ENCODE results near the gene ICA1.
A peak's percentile ranks its signal among the peaks of the same experiment; 100 is the strongest.
"Not testable (repeated sequence)": the region's sequence is repeated elsewhere in the genome, so short reads cannot be mapped to it uniquely, and the experiment has no call there.

ICA1 gene

DNA sequence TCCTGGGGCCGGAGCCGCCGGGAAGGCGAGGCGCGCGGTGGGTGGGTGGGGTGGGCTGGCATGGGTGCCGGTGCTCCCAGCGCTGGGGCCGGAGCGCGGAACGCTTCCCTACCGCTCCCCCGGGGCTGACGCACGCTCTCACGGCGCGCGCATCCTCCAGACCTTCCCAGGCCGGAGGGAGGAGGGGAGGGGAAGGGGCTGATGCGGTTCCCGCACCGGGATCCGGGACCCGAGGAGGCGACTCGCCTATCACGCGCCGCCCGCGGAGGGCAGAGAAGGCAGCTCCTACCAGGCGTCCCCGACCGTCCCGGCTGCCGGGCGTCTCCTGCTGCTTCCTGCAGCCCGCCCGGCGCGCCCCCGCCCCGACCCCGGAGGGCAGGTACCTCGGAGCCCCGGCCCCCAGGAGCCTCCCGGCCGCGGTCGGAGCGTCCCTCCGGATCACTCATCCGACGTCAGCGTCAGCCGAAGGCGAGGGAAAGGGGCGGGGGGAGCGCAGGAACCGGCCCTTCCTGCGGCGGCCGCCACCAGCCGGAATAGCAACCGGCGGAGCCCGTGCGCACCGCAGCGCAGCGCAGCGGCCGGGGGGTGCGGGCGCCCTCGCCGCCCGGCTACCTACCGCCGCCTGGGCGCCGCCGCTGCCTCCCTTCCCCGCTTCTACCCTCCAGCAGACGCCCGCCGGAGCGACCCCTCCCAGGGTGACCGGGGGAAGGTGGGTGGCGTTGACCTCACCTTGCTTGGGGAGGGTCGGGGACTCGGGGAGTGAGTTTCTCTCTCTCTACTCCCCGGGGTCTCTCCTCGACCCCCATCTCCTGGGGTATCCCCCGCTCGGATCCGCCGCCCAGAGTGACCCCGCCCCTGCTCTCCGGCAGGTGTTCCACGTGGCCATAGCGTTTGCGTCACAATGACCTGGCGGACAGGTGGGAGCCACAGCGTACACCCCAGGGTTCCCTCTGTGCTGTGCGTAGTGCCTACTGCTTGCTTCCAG is at the start of gene ICA1:
ICA1 (minus strand) TSS at position 457 of the 985 bp plus-strand sequence. CDS start 26,241 bp downstream, outside the sequence.
- peak; percentile 34 for DNase-seq

DNA sequence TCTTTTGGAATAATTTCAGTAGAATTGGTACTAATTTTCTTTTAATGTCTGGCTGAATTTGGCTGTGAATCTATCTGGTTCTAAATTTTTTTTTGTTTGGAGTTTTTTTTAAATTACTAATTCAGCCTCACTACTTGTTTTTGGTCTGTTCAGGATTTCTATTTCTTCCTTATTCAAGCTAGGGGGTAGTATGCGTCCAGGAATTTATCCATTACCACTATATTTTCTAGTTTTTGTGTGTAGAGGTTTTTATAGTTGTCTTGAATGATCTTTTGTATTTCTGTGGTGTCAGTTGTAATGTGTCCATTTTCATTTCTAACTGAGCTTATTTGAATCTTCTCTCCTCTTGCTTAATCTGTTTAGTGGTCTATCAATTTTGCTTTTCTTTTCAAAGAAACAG is 48.9 kb upstream of the ICA1 start:
- no peak for DNase-seq

DNA sequence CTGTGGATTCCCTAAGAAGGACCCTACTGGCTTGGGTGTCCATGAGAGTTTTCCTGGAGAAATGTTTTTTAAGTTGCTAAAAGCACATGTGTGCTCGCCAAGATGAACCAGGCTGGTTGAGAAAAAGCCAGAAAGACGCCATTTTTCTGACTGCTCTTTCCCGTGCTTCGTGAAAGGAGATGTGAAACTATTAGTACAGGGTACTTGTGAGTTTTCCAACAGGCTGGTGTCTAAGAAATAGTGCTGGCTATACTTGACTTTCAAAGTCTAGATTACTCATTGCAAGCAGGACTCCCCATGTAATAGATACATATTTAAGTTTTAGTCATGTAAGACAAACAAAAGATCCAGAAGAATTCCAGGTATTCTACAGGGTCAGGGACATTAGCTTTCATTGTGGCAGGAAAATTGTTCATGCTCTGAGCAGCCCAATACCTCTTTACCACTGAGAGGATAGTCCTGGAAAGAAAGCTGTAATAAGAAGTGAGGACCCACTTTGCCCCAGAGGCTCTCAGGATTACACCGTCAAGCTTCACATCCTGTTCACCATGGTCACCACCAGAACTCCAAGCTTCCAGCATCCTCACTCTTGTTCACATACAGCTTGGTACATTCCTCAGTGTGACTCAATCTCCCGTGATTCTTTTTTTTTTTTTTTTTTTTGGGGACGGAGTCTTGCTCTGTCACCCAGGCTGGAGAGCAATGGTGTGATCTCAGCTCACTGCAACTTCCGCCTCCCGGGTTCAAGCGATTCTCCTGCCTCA is 43.8 kb upstream of the ICA1 start:
- DNase-seq: no peak

DNA sequence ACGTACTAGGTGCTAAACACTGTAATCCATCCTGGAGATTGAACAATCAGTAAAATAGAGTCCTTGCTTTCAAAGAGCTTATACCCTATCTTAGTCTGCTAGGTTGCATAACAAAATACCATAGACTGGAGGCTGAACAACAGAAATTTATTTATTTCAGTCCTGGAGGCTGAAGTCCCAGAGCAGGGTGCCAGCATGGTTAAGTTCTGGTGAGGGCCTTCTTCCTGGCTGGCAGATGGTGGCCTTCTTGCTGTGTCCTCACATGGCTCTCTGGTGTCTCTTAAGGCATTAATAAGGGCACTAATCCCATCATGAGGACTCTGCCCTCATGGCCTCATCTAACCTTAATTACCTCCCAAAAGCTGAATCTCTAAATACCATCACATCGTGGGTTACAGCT is 43.1 kb upstream of the ICA1 start:
- DNase-seq: no peak

DNA sequence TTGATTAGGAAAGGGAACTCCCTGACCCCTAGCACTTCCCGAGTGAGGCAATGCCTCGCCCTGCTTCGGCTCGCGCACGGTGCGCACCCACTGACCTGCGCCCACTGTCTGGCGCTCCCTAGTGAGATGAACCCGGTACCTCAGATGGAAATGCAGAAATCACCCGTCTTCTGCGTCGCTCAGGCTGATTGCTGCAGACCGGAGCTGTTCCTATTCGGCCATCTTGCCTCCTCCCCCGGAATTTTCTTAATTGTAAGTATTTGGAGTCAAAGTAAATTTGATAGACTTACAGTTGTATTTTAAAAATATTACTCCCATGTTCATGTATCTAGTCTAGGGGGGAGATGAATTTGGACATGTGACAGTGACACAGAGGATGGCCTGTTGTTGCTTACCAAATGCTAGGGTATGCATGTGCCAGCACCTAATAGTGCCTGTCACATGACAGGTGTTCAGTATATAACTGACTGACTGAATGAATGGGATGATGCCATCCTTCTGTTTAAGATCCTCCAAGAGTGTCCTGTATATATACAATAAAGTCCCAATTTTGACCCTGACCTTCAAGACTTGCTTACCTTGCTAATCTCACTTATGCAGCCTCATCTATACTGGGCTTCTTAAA is 42.0 kb upstream of the ICA1 start:
- DNase-seq: no peak

DNA sequence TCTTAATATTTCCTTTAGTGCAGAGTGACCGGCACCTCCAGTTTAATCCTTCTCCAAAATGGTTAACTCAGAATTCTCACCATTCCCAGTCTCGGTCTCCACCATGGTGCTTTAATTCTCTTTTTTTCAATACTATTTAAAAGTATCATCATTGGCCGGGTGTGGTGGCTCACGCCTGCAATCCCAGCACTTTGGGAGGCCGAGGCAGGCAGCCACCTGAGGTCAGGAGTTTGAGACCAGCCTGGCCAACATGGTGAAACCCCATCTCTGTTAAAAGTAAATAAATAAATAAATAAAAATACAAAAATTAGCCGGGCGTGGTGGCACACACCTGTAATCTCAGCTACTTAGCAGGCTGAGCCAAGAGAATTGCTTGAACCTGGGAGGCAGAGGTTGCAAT is 35.1 kb upstream of the ICA1 start:
- DNase-seq: not testable (repeated sequence)

DNA sequence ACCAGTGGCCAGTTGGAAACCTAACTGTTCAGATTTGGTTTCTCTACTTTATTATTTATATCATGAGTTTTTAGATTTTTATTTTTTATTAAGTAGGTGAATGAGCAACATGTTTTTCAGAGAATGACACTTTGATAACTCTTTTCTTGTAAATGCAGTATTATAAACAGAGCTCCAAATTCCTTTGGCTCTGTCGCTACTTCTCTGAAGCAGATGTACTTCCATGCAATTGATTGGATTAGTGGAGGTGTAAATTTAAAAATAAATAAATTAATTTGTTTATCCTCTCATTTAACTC is 34.3 kb upstream of the ICA1 start:
- DNase-seq: no peak

DNA sequence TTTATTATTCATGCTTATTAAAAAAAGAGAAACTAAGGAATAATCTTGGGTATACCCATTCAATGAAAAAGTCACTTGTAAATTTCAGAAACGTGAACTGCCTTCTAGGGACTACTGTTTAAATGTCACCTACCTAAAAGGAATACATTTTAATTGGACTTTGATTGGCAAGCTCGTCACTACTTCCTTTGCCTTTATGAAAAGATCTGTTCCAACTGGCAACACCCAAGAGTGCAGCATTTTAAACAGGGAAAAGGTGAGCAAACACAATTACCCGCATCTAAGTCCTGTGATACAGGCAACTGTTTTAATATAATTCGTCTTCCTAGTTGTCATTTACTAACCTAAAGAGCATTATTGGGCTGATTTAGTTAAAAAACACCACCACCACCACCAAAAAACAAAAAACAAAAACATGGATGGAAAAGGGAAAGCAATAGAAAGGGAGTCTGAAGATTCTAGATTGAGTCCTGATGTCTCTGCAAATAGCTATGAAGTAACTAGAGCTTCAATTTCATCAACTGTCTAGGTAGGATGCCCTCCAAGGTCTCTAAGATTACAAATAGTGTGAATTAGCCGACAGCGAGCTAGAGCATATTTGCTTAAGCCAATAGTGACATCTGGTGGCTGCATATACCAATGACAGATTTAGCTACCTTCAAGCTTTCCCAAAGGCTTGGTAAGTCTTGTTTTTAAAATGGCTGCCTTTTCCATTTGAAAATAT is 33.8 kb upstream of the ICA1 start:
- DNase-seq: no peak

DNA sequence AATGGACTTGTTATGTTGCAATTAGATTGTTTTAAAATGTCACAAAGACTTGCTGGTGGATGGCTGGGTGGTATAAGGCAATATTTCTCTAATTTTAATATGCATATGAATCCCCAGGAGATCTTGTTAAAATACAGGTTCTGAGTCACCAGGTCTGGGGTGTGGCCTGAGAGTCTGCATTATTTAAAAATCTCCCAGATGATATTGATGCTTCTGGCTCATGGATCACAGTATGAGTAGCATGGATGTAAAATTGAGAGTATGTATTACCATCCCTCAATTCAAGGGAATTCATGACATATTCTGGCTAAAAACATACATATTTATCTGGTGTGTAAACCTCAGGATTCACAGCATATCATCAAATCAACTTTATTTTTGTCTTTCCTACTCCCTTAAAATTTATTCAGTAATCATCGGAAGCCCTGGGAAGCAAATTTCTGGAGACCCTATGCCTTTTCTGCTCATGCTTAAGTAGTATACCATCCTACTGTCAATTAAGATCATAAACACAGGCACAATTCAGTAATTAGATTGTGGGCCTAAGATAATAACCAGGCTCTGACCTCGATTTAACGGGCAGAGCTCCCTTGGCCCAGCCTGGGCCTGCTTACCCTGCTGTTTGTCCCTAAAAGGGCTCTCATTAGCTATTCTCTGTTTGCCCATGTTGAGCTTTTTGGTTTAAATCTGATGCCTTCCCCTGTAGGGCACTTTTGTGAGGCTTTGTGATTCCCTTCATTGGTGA is 29.6 kb upstream of the ICA1 start:
- no peak for DNase-seq

DNA sequence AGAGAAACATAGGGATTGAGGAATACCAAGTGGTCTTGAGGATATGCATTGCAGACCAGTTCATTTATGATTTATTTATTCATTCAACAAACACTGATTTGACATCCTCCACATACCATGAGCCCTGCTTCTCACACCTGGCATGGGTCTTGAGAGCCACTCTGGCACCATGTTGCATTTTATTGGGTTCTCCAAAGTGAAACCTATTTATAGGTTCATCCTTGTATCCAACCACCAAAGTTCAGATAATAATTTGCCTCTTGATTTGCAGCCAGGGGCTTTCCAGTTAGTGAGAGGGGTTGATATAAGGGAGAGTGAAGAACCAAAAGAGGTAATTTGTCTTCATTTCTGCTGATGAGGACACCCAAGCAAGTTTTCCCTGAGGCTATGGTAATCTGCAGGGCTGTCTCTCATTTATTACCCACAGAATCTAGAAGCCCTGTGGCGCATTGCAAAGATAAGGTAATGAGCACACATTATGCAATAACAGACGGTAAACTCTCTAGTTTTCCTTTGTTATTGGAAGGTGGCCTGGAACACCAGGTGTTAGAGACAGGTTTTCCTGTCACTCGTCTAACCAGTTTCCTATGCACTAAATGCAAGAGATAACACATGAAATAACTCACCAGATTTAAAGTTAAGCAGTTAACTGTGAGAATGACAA is 28.8 kb upstream of the ICA1 start:
- no peak for DNase-seq

DNA sequence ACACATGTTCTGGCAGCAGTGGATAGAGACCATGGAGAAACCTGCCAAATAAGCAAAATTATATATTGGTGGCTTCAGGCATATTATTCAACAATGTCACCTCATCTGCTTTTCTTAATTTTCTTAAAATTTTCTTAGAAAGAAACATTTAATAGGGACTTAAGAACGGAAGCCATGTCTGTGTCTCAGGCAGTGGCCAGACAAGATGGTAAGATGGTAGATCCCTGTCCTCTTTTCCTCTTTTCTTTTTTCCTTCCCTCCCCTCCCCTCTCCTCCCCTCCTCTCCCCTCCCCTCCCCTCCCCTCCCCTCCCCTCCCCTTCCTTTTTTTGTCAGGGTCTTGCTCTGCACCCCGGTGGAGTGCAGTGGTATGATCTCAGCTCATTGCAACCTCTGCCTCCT is 24.2 kb upstream of the ICA1 start:
- DNase-seq: no peak

DNA sequence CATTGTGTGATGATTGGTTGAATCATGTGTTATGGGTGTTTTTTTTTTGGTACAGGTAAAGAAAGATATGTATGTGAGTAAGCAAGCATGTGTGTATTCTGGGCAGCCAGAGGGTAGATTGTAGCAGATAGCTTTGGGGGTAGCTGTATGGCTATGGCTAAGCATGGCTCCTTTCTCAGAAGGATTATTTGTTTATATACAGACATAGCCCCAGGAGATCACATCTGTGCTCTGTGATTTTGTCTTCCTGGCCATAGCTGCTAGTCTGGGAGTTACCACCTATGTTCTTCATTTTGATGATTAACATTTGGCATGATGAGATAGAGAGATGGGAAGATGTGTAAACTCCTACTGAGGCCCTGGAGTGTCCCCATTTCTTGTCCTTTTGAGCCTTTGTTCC is 23.2 kb upstream of the ICA1 start:
- no peak for DNase-seq

DNA sequence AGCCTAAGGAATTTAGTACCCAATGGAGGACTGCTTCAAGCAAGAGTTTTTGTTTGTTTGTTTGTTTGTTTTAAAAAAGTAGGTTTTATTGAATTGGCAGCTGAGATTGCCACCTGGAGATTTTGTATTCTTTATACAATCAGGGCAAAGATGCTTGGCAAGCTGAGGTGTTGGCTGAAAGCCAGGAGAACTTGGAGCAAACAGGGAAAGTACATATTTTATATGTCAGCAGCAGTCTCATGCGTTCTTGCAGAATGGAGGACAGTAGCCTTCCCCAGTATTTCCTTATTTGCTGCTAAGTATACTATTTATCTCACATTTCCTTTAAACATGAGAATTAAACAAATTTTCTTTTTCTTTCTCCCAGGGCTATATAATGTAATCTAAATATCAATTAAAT is 22.6 kb upstream of the ICA1 start:
- DNase-seq: no peak

DNA sequence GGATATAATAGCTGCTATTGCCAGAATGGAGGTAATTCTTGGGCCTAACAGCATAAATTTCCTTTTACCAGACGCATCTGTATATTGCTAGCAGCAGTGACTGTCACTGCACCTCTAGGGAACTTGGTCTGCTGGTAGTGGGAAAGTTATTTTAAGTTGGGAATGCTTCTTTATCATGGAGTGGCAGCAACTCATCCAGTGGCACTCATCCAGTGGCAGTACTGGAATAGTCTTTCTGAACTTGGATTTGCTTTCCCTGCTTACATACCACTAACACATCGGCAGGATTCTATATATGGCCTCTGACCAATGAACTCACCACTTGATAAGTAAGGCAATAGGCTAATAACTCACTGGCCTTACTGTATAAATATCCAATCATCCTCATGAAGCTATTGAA is 22.0 kb upstream of the ICA1 start:
- DNase-seq: no peak

DNA sequence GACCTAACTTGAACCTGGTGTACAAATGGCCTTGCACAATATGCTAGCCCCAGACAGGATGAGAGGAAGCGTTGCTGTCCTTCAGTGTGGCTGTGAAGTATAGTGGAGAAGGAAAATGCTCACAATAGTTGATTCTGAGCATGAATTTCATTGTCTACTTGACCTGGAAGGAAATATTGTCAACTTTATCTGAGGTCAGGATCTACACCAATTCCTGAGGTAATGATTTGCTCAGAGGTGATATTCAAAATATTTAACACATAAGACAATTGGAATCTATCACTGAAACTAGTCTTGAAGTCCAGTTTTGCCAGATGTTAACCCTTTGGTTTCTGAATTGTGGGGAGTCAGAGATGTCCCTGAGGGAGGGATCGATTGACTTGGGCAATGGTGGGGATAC is 20.9 kb upstream of the ICA1 start:
- DNase-seq: no peak

DNA sequence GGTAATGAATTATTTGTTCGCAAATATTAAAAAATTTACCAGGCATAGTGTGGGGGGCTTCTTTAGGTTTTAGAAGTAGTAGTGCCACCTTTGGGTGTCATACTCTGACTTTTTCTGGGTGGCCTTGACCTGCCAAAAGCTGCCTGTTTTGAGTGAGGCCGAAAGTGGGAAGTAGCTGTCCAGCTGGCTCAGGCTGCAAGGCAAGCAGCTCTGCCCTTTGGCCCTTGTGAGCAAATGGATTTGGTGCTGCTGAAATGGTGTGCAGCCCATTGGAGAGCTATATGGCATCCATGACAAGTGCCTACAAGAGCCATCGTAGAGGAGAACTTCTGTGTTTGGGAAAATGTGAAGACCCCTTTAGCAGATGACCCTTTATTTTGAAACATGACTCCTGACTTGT is 20.2 kb upstream of the ICA1 start:
- no peak for DNase-seq

DNA sequence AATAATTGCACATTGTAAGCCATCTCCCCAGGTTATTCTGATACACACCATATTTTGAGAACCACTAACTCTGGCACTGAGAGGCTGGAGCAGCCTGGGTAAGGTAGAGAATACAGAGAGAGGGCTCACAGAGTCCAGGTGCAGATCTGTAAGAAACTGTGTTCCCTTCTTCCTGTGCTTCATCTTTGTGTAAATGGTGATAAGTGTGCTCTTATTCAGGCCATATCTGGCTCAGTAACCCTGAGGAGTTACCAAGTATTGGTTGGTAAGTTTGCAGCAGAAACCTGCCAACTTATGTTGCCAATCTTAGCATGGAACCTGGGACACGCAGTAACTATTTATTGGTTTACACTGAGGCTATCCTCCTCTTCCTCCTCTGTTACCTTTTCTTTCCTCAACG is 16.2 kb upstream of the ICA1 start:
- DNase-seq: no peak

DNA sequence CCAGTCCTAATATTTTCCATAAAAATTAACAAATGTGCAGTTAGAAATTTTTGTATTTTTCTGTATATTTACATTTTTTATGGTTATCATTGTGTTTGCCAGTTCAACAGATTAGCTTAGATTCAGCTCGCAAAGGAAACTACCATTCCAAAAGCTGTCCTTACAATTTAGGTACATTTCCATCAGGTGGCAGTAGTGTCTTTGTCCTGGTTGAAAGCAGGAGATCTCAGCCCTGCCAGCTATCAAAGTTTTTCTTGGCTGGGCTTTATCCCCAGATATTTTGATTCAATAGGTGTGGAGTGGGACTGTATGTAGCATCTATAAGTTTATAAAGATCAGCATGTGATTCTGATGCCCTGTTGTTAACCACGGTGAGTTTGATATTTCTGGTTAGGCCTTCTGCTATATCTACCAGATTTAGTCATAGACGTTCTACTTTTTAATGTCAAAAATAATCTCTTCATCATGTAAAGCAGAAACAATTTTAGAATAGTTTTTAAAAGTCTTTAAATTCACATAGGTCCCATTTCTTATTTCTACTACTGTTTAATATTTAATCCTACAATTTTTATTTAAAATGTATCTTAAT is 15.5 kb upstream of the ICA1 start:
- DNase-seq: no peak

DNA sequence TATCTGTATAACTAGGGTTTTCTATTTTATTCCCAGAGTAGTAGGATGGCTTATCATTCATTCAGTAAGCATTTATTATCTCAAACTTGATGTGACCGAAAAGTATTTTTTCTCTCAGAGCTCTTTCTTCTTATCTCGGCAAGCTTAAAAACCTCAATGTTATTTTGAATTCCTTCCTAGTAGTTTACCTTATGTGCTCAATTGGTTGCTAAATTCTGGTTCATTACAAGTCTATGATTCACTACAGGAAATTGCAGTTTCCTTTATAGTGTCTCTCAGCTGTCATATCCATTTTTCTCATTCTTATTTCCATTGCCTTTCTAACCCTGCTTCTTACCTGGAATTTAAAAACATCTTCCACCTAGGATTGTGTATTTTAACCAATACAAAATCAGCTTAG is 12.6 kb upstream of the ICA1 start:
- no peak for DNase-seq

DNA sequence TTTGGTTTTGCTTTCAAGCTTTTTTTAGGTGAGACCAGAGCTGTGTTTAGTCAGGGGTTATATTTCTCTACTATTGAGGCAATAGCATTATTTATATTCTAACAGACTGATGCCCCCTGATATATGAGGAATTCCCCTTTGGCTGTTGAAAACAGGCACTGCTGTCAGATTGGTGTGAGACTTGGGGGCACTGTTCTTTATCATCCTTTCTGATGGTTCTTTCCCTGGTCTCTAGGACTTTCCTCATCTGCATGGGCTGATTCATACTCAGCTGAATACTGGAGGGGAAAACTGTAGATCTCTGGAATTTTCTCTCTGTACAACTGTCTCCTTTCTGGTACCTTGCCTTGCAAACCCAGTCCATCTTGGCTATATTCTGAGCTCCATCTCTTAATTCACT is 10.0 kb upstream of the ICA1 start:
- no peak for DNase-seq

DNA sequence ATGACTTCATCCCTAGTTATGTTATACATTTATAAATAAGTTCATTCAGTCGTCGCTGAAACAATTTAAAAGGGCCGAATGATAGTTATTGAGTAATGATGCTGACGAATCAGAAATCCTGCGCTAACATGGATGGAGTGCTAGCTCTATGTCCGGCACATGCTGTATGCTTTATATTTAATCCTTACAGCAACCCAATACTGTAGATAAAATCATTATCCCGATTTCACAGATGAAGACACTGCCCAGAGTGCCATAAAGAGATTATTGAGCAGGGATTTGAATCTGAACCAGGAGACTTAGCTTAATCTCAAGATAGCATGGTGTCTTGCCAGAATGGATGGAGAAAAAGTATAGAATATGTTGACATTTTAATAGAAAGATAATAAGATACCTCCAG is 1.1 kb upstream of the ICA1 start:
- no peak for DNase-seq

All from activated CD4-positive, CD25-positive, alpha-beta regulatory T cell treated with anti-CD3 and anti-CD28 coated beads, Interleukin-2, amount 50 U/mL, for 72 hours (primary cell).